GM12878 (cell line): ENCODE results near the gene NEAT1. TPM values are rescaled to one million over a fixed set of nuclear protein-coding genes. Genes with fewer than 3 reads are reported as not detected.

ENCODE experiments used
- ATAC-seq: fragments of 200-7000 bp; cut with Tn5 transposase; 3 replicates; pipeline ENCODE4 v1.9.1; 2020; ENCODE audit warnings: mild to moderate bottlenecking, moderate library complexity
- BruUV-seq: library from RNA; stranded (reverse); fragments of 400-500 nt; replicated peaks from 2 replicates; lab custom pipeline; 2021; lab: Mats Ljungman, UMichigan
- CTCF ChIA-PET: fragments of 300-600 bp; sonication (Branson Sonifier 250); formaldehyde crosslinking; extraction: SDS; loops from one replicate; lab custom pipeline; 2021; ENCODE audit warnings: inconsistent platforms; lab: Yijun Ruan, JAX
- POLR2A ChIA-PET: fragments of 350-600 bp; formaldehyde crosslinking; extraction: SDS; loops from one replicate; lab custom pipeline; 2021; ENCODE audit warnings: inconsistent platforms; lab: Charles Lee
- RAD21 ChIA-PET: fragments of 300-600 bp; sonication (Branson Sonifier 250); formaldehyde crosslinking; loops from one replicate; lab custom pipeline; 2023; ENCODE audit warnings: antibody characterized with exemption; ENCODE audit not compliant: unreplicated experiment; lab: Charles Lee
- SMC1A ChIA-PET: fragments of 300-600 bp; sonication (Branson Sonifier 250); formaldehyde crosslinking; loops from one replicate; lab custom pipeline; 2023; ENCODE audit not compliant: unreplicated experiment, uncharacterized antibody; lab: Charles Lee
- DNase-seq: peaks from one replicate; pipeline ENCODE4 v3.0.0-alpha.2; 2011; ENCODE audit warnings: low read depth, low spot score
- FAIRE-seq: peaks from 3 replicates; lab custom pipeline; 2011; peaks lifted over from hg19 to GRCh38; lab: Jason Lieb, UNC
- H2AFZ ChIP-seq: 2 replicates; pipeline ENCODE4 v1.6.0; 2011; ENCODE audit warnings: low read depth, low read length, control low read depth; ENCODE audit not compliant: control insufficient read depth
- H3K27ac ChIP-seq: 2 replicates; pipeline ENCODE4 v1.5.1; 2011; ENCODE audit warnings: control low read depth; ENCODE audit not compliant: control insufficient read depth, insufficient read depth
- H3K27me3 ChIP-seq, 2 experiments: replicated peaks in 1 of 2; 2 replicates each; pipeline versions ENCODE4 v1.6.0 to v1.6.1; 2011; ENCODE audit warnings: low read length in 1 of 2; ENCODE audit not compliant: control insufficient read depth in 2 of 2, insufficient read depth in 2 of 2
- H3K36me3 ChIP-seq, 2 experiments: 2 replicates each; pipeline ENCODE4 v1.5.1; 2011; ENCODE audit warnings: low read length in 1 of 2; ENCODE audit not compliant: control insufficient read depth in 2 of 2, insufficient read depth in 2 of 2
- H3K4me1 ChIP-seq: 2 replicates; pipeline ENCODE4 v1.6.1; 2011; ENCODE audit warnings: mild to moderate bottlenecking, low read length, moderate library complexity, mixed read lengths; ENCODE audit not compliant: control insufficient read depth, insufficient read depth
- H3K4me2 ChIP-seq: 2 replicates; pipeline ENCODE4 v1.6.0; 2011; ENCODE audit warnings: control low read depth; ENCODE audit not compliant: control insufficient read depth, insufficient read depth
- H3K4me3 ChIP-seq: fragments of 200-600 bp; sonication (generic); 2 replicates; pipeline ENCODE4 v1.5.1; 2016
- H3K79me2 ChIP-seq: 2 replicates; pipeline ENCODE4 v1.6.0; 2011; ENCODE audit warnings: low read length; ENCODE audit not compliant: control insufficient read depth, insufficient read depth
- H3K9ac ChIP-seq: 2 replicates; pipeline ENCODE4 v1.8.0; 2011; ENCODE audit warnings: low read length, control low read depth, mixed read lengths; ENCODE audit not compliant: control insufficient read depth, insufficient read depth
- H3K9me3 ChIP-seq: replicated peaks from 3 replicates; pipeline ENCODE4 v1.5.1; 2011; ENCODE audit warnings: mild to moderate bottlenecking, low read length; ENCODE audit not compliant: control insufficient read depth, insufficient read depth
- H4K20me1 ChIP-seq: 2 replicates; pipeline ENCODE4 v1.6.0; 2011; ENCODE audit not compliant: control insufficient read depth, insufficient read depth
- CTCF ChIP-seq, 3 experiments: IDR thresholded peaks in 2 of 3; conservative IDR thresholded peaks in 1 of 3; 2 replicates each; pipeline ENCODE4 v1.5.1; 2011; ENCODE audit warnings: low read depth in 3 of 3, low read length in 3 of 3, mild to moderate bottlenecking in 3 of 3, control low read depth in 2 of 3, moderate library complexity in 2 of 3, inconsistent platforms in 1 of 3, mixed read lengths in 1 of 3; ENCODE audit not compliant: control insufficient read depth in 2 of 3, insufficient read depth in 1 of 3; ENCODE audit errors: extremely low read depth in 1 of 3
- E2F8 ChIP-seq: fragments of 450-650 bp; IDR thresholded peaks from 2 replicates; pipeline ENCODE4 v1.6.1; 2018; ENCODE audit warnings: mild to moderate bottlenecking, low read depth, moderate library complexity; ENCODE audit not compliant: partially characterized antibody
- ESRRA ChIP-seq: IDR thresholded peaks from 2 replicates; pipeline ENCODE4 v1.6.1; 2012; ENCODE audit warnings: mild to moderate bottlenecking, low read length, improper control_type of control experiment
- MEF2A ChIP-seq: IDR thresholded peaks from 2 replicates; pipeline ENCODE4 v1.6.1; 2011; ENCODE audit warnings: low read depth, mild to moderate bottlenecking, low read length, moderate library complexity; ENCODE audit not compliant: insufficient read depth
- NFXL1 ChIP-seq: fragments of 450-650 bp; IDR thresholded peaks from 2 replicates; pipeline ENCODE4 v1.6.1; 2017; ENCODE audit warnings: antibody characterized with exemption, mild to moderate bottlenecking, borderline replicate concordance
- RAD51 ChIP-seq: fragments of 450-650 bp; IDR thresholded peaks from 2 replicates; pipeline ENCODE4 v1.6.1; 2016; ENCODE audit warnings: moderate library complexity, mild to moderate bottlenecking, inconsistent platforms
- RUNX3 ChIP-seq: IDR thresholded peaks from 2 replicates; pipeline ENCODE4 v1.6.1; 2012; ENCODE audit warnings: low read length, inconsistent platforms
- SIN3A ChIP-seq: IDR thresholded peaks from 2 replicates; pipeline ENCODE4 v1.6.1; 2012; ENCODE audit warnings: low read depth, low read length, improper control_type of control experiment
- SMARCA5 ChIP-seq: fragments of 450-650 bp; IDR thresholded peaks from 2 replicates; pipeline ENCODE4 v1.6.1; 2017; ENCODE audit warnings: mild to moderate bottlenecking
- SUPT20H ChIP-seq: IDR thresholded peaks from 2 replicates; pipeline ENCODE4 v1.6.1; 2011; ENCODE audit warnings: low read depth, mild to moderate bottlenecking, low read length, moderate library complexity, borderline replicate concordance; ENCODE audit not compliant: control insufficient read depth
- SUZ12 ChIP-seq: fragments of 200-600 bp; sonication (generic); IDR thresholded peaks from one replicate; pipeline ENCODE4 v1.6.1; 2018; ENCODE audit warnings: antibody characterized with exemption, mild to moderate bottlenecking; ENCODE audit not compliant: unreplicated experiment
- TCF3 ChIP-seq: IDR thresholded peaks from 2 replicates; pipeline ENCODE4 v1.6.1; 2012; ENCODE audit warnings: low read depth, mild to moderate bottlenecking, low read length, borderline replicate concordance; ENCODE audit not compliant: insufficient read depth
- WGBS: methylation state at CpG from one replicate; pipeline ENCODE4 v1.1.6; 2016; ENCODE audit warnings: low lambda C conversion rate; ENCODE audit not compliant: insufficient replicate concordance, insufficient coverage; ENCODE audit errors: missing lambda C conversion rate; 5-methylcytosine and 5-hydroxymethylcytosine counted together
- in situ Hi-C: fragments of 300-500 bp; cut with MboI; formaldehyde crosslinking; loops from 9 replicates; pipeline ENCODE4 v1.14.3; 2018; ENCODE audit warnings: mixed read lengths
- intact Hi-C: fragments of 100-400 bp; cut with micrococcal nuclease; formaldehyde crosslinking; loops from one replicate; pipeline ENCODE4 v1.14.2; 2022; ENCODE audit not compliant: unreplicated experiment
- polyA plus RNA-seq, 11 experiments: library from polyadenylated mRNA; depleted of rRNA in 4 of 11; unstranded in 6 of 11; stranded (reverse) in 5 of 11; fragments of >200 nt; fragmentation: Nextera tagmentation in 4 of 11; fragmentation: Illumina TruSeq in 1 of 11; extraction: Ambion mirVana in 4 of 11; extraction: Trizol in 1 of 11; gene quantifications; 1 replicate in 1 of 11; 2 replicates in 10 of 11; pipeline versions ENCODE4 v1.2.1 to v1.2.3, GENCODE V29; 2011 to 2016; ENCODE audit warnings: inconsistent platforms in 2 of 11, missing spikeins in 2 of 11, low read depth in 1 of 11
- total RNA-seq, 4 experiments: library from RNA; depleted of rRNA in 3 of 4; stranded (reverse); fragments of >200 nt in 3 of 4; fragmentation: Illumina TruSeq in 1 of 4; extraction: Trizol in 1 of 4; gene quantifications; 2 replicates each; pipeline versions ENCODE4 v1.2.1 to v1.2.3, GENCODE V29; 2013 to 2021

NEAT1 gene
- total and polyA plus RNA-seq, 10 of the 15 experiments (the other 5 are each of a cell fraction or from before 2014, with no cell fraction given) = 13.6 to 328 (median 69.4) TPM

- no peak for TF ChIP-seq CTCF (IDR thresholded peaks at IDR 0.05 in 2 of 3, conservative IDR thresholded peaks at IDR 0.05 in 1 of 3; ENCODE audit: control insufficient read depth in 2 of 3, extremely low read depth in 1 of 3, insufficient read depth in 1 of 3, low read depth in 3 of 3, low read length in 3 of 3)
- no peak for TF ChIP-seq RAD51
- no peak for TF ChIP-seq SIN3A
- TF ChIP-seq RUNX3 = no peak
- TF ChIP-seq ESRRA = no peak
- TF ChIP-seq SUPT20H = no peak
These were observed 31.7 kb downstream of the NEAT1 start (continued) for GRCh38 chr11:65454311-65454695.

- peak; percentile 41 for FAIRE-seq
- DNase-seq = peak; percentile 77
- Histone ChIP-seq H3K79me2 (peaks cover 48% of the 10 kb centered on the region), H3K9ac (peak overlapping the region; percentile 95), H2AFZ (peak overlapping the region; percentile 88), H3K4me2 (peak overlapping the region; percentile 97), H3K36me3 (no peaks in the 10 kb centered on the region), H4K20me1 (no peaks in the 10 kb centered on the region), H3K9me3 (no peaks in the 10 kb centered on the region), H3K27ac (peak overlapping the region; percentile 93), H3K4me3 (peak overlapping the region; percentile 80), H3K27me3 (no peaks in the 10 kb centered on the region), H3K4me1 (peaks cover 25% of the 10 kb centered on the region)
- in situ Hi-C loops = no loop called here
- ChIA-PET RAD21 (interaction anchor here (1.0 to 1.9 kb wide), 7 partner anchors 11 to 43 kb away, joined by 3 to 13 read pairs (median 4); no protein-coding TSS in a partner anchor), SMC1A (interaction anchor here (0.7 to 1.6 kb wide), 3 partner anchors 14 to 22 kb away, joined by 3 to 5 read pairs (median 3); no protein-coding TSS in a partner anchor), CTCF (interaction anchor here (0.5 to 1.4 kb wide), 4 partner anchors 9 to 87 kb away, joined by 3 to 4 read pairs (median 4); no protein-coding TSS in a partner anchor), POLR2A (interaction anchor here (0.6 to 1.9 kb wide), 14 partner anchors 10 to 122 kb away, joined by 3 to 20 read pairs (median 4); partner anchors contain the start of gene MALAT1)
- intact Hi-C loops = loop anchor here (5.0 kb wide), 2 partner anchors 33 to 42 kb away; partner anchors contain the start of genes MALAT1 and NEAT1
- TSS peak; percentile 96 for BruUV-seq
- peak; percentile 82 for ATAC-seq
- WGBS = under 1% methylated on average over 47 of the region's 47 CpGs
- TF ChIP-seq RAD51 = no peak
- TF ChIP-seq SMARCA5 = peak; percentile 48; the same call in 1 of the 2 replicates
- no peak for TF ChIP-seq MEF2A
- no peak for TF ChIP-seq E2F8
- no peak for TF ChIP-seq SUZ12
- 0 out of 2 replicates have a peak, but pooled peaks have one; percentile 57 for TF ChIP-seq NFXL1
- TF ChIP-seq TCF3 = 0 out of 2 replicates have a peak, but pooled peaks have one; percentile 34
These were observed 32.3 kb downstream of the NEAT1 start for GRCh38 chr11:65454696-65455456.
